Measurements from ENCODE around the gene LAMP5.

Gene LAMP5, protein sequence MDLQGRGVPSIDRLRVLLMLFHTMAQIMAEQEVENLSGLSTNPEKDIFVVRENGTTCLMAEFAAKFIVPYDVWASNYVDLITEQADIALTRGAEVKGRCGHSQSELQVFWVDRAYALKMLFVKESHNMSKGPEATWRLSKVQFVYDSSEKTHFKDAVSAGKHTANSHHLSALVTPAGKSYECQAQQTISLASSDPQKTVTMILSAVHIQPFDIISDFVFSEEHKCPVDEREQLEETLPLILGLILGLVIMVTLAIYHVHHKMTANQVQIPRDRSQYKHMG

DNA sequence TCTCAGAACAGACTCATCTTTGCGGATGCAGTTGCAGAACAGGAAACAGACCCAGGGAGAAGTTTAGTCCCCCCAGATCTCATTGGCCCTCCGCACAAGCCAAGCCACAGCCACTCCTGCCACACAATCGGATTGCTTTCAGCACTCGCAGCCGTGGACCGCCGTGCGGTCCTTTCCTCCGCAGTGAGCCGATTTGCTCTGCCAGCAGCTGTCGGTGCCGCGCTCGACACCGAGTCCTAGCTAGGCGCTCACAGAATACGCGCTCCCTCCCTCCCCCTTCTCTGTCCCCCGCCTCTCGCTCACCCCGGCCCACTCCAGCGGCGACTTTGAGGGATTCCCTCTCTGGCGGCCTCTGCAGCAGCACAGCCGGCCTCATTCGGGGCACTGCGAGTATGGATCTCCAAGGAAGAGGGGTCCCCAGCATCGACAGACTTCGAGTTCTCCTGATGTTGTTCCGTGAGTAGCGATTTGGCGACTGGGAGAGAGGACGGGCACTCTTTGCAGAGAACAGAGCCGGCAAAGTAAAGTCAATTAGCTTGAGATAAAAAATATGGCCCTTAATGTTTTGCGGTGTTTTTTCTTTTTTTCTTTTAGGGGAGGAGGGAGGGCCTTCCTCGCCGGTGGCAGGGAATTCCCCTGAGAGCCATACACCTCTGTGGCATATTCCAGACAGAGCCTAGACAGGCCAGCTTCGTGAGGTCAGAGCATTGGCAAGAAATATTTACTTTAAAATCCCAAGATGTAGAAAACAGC lies at the start of gene LAMP5:
LAMP5 (plus strand) TSS at position 130 of the 753 bp plus-strand sequence; CDS start at position 393, 263 bp downstream.
- in situ Hi-C loops (cut with HindIII; ENCODE audit: low pct_unique_long_range_greater_than_20kb, low sequenced_read_pairs), result no loop called here
- peak; percentile 48 to 51 for DNase-seq (ENCODE audit: low read depth in 1 of 2, low spot score in 1 of 2)
- no peak for TF ChIP-seq JUND (IDR thresholded peaks at IDR 0.05; ENCODE audit: low read depth)

DNA sequence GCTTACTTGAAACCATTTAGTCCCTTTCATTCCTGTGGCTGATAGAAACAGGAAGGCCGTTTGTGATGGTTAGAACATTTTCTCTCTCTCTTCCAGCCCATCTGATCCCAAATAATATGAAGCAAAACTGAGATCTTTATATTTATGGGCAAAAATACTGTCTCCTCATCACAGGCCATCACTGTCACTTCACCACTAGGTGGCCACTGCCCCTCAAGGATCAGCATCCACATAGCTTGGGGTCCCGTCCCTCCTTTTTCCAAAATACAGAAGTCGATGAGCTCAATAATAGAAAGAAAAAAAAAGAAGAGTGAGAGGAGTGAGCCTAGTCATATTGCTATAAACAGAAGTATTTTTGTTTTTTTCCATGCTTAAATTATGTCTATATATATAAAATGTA lies 46.4 kb upstream of the LAMP5 start:
- no peak for TF ChIP-seq JUND (IDR thresholded peaks at IDR 0.05; ENCODE audit: low read depth)
- in situ Hi-C loops (cut with HindIII; ENCODE audit: low pct_unique_long_range_greater_than_20kb, low sequenced_read_pairs), result no loop called here

DNA sequence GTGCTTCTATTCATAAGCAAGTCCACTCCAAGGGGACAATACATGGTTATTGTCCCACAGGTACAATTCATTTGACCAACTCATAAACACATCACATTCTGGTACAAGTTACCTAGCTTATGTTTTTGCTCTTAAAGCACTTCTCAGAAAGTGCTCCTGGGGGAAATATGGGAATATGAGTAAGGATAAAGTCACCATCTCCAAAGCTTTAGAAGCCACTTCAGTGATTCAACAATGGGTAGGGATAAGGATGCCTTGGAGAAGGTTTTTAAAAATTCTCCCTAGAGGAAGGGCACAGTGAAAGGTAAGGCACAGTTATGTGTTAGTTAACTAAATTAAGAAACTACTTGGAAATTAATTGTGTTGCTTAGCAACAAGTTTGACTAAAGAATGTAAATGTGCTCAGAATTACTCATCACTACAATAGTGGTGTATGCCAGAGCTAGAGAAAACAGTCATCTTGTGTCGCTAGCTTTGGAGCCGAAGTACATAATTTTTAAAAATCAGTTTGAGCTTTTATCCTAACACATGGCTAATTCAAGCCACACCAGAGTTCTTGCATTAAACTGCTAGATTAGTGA lies 39.5 kb upstream of the LAMP5 start:
- no peak for DNase-seq (ENCODE audit: low read depth in 1 of 2, low spot score in 1 of 2)
- in situ Hi-C loops (cut with HindIII; ENCODE audit: low pct_unique_long_range_greater_than_20kb, low sequenced_read_pairs), result no loop called here
- TF ChIP-seq JUND (IDR thresholded peaks at IDR 0.05; ENCODE audit: low read depth), result no peak

More for the DNA sequence above, 46.4 kb upstream of the LAMP5 start:
- DNase-seq (ENCODE audit: low read depth in 1 of 2, low spot score in 1 of 2), result no peak

DNA sequence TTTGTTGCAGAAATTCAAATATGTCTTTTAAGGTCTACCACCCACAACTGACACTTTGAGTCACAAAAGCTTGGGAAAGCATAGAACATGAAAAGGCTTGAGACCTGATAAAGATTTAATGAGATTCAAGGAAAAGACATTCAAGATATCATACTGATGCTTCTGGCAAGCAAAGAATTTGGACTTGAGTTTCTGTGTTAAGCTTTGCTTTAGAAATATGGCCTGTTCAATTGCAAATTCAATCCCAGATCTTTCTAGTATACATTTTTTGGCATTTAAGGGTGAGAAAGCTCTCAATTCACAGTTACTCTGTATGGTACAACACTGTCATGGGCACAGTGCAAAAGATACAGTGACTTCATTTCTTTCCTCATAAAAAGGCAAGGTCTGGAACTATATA lies 38.9 kb upstream of the LAMP5 start:
- in situ Hi-C loops (cut with HindIII; ENCODE audit: low pct_unique_long_range_greater_than_20kb, low sequenced_read_pairs), result no loop called here
- TF ChIP-seq JUND (IDR thresholded peaks at IDR 0.05; ENCODE audit: low read depth), result no peak
- DNase-seq (ENCODE audit: low read depth in 1 of 2, low spot score in 1 of 2), result no peak

DNA sequence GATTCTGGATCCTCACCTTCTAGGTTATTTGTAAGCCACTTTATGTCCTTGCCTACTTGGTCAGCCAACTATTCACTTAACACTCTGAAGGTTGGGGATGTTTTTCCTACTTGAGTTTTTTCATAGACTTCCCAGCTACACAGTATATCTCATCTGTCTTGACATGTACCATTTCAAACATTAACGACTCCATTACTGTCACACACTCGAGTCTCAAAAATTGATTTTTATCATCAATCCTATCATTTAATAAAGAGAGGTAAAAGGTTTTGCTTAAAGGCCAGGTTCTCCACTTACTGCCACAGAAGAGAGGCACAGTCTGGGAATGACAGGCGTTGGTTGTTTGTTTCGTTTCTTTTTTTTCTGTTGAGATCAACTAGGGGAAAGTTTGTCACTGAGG lies 38.2 kb upstream of the LAMP5 start:
- no peak for TF ChIP-seq JUND (IDR thresholded peaks at IDR 0.05; ENCODE audit: low read depth)
- no peak for DNase-seq (ENCODE audit: low read depth in 1 of 2, low spot score in 1 of 2)
- in situ Hi-C loops (cut with HindIII; ENCODE audit: low pct_unique_long_range_greater_than_20kb, low sequenced_read_pairs), result no loop called here

DNA sequence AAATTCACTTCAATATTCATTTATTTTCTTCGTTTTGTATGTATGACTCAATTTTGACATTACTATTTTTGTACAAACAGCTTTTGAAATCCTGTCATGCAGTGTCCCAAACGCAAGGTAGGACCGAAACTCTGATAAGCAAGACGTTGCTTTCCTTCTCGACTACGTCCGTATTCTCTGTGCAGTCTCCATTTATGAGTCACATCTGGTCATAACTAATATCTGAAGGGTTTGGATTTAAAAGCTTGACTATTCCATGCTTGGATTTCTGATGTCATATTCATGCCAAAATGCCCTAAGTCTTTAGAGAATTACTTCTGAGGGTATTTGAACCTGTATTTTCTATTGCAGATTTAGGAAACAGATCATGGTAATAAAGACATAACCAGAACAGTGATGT lies 37.8 kb upstream of the LAMP5 start:
- DNase-seq (ENCODE audit: low read depth in 1 of 2, low spot score in 1 of 2), result no peak
- in situ Hi-C loops (cut with HindIII; ENCODE audit: low pct_unique_long_range_greater_than_20kb, low sequenced_read_pairs), result no loop called here
- no peak for TF ChIP-seq JUND (IDR thresholded peaks at IDR 0.05; ENCODE audit: low read depth)

DNA sequence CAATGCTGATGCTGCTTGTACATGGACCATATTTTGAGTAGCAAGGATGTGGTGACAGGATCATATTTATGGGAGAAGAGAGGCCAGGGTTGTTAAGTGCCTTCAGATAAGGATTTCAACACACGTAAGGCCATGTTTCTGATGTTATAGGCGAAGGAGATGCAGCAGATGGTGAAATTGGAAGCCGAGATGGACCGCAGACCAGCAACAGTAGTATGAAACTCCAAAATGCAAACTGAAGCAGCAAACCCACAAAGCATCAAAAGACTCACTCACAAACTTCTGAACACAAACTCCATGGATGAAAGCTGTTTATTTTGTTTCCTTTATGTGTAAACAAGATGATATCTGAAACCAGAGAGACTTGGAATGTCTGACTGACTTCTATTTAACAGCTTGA lies 35.6 kb upstream of the LAMP5 start:
- TF ChIP-seq JUND (IDR thresholded peaks at IDR 0.05; ENCODE audit: low read depth), result no peak
- DNase-seq (ENCODE audit: low read depth in 1 of 2, low spot score in 1 of 2), result peak in 1 of 2 experiments; percentile 37
- in situ Hi-C loops (cut with HindIII; ENCODE audit: low pct_unique_long_range_greater_than_20kb, low sequenced_read_pairs), result no loop called here

DNA sequence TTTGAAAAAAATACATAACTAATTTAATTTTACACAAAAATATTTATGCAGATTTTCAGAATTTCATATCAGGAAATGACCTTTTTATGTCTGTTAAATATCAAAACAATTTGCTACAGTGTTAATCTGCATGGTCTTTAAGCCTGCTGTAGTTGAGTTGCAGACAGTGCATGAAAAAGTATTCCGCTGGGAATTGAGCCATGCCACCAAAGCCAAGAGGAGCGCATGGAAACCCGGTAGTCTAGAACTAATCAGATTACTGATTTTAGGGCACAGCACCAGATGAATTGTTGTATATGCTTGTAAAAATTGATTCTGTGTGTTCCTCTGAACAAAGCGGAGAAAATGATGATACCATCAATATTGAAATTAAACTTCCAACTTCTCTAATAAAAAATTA lies 34.3 kb upstream of the LAMP5 start:
- TF ChIP-seq JUND (IDR thresholded peaks at IDR 0.05; ENCODE audit: low read depth), result no peak
- DNase-seq (ENCODE audit: low read depth in 1 of 2, low spot score in 1 of 2), result no peak
- in situ Hi-C loops (cut with HindIII; ENCODE audit: low pct_unique_long_range_greater_than_20kb, low sequenced_read_pairs), result no loop called here

DNA sequence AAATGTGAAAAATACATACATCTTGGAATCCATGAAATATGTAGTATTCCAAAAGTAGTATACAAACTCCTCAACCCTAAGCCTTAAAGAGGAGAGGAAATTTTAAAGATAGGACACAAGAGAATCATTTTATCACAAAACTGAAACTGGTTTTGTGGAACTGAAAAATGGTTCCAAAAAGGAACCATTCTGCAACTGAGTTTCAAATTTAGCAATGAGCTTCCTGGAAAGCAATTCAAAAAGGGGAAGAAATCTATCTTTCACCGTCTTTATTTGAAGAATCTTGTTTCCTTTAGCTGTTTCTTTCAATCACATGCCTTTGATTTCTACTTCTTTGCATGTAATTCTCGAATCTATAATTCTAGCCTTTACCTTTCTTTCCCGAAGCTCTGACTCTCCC lies 32.2 kb upstream of the LAMP5 start:
- TF ChIP-seq JUND (IDR thresholded peaks at IDR 0.05; ENCODE audit: low read depth), result no peak
- DNase-seq (ENCODE audit: low read depth in 1 of 2, low spot score in 1 of 2), result no peak
- in situ Hi-C loops (cut with HindIII; ENCODE audit: low pct_unique_long_range_greater_than_20kb, low sequenced_read_pairs), result no loop called here

DNA sequence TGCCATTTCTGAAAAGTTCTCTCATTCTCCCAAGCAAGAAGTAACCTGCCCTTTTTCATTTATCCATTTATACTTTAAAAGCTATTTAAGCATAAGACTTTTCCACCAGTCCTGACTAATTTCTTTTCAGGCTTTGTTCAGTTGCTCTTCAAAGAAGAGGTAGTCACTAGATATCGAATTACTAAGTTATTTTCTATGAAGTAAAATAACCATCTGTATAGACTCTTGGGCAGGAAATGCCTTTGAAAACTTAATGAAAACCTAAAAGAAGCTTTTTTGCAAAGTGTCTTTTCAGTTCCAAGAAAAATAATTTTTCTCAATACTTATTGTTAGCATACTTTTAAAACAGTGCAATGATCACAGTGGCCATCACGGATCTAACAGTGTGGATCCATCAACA lies 31.3 kb upstream of the LAMP5 start:
- in situ Hi-C loops (cut with HindIII; ENCODE audit: low pct_unique_long_range_greater_than_20kb, low sequenced_read_pairs), result no loop called here
- no peak for TF ChIP-seq JUND (IDR thresholded peaks at IDR 0.05; ENCODE audit: low read depth)
- DNase-seq (ENCODE audit: low read depth in 1 of 2, low spot score in 1 of 2), result no peak

DNA sequence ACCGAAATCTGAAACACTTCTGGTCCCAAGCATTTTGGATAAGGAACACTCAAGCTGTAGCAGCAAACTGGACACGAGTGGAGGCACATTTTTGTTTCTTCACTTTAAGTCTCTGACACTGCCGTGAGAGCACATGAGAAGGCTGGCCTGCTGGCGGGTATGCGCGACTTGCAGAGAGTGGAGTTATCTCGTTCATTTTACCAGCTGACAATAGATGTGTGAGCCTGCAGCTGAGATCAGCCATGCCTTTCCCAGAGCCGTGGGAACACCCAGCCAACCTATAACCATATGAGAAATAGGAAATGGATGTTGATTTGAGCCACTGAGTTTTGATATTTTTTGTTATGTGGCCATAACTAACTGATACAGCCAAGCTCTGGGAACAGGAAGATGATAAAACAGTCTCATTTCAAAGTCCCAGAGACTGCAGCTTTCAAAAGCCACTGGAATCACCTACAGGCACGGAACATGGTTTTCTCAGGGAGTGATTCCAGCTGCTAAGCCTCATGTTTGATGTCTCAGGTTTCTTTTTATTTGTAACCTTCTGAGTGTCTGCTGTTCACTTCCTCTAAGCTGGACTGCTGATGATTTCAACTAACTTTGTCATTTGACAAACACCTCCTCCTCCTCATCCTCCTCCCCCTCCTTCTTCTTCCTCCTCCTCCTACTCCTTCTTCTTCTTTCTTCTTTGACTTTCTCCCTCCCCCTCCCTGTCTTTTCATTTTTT lies 28.6 kb upstream of the LAMP5 start:
- TF ChIP-seq JUND (IDR thresholded peaks at IDR 0.05; ENCODE audit: low read depth), result no peak
- in situ Hi-C loops (cut with HindIII; ENCODE audit: low pct_unique_long_range_greater_than_20kb, low sequenced_read_pairs), result no loop called here
- no peak for DNase-seq (ENCODE audit: low read depth in 1 of 2, low spot score in 1 of 2)

DNA sequence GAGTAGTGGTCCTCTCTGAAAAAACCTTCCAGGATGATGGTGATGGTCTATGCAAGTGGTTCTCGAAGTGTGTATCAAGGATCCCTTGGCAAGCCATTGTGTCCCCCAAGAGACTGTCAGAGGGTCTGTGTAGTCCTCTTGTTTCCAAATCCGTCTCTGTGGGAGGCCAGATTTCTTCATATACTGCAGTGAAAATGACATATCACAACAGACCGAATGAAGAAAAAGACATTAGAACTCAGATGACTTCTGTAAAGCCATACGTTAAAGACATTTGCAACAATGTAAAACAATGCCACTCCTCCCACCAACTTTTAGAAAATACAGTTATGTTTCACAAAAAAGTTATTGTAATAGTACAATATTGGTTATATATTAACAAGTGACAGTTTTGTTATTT lies 27.2 kb upstream of the LAMP5 start:
- no peak for DNase-seq (ENCODE audit: low read depth in 1 of 2, low spot score in 1 of 2)
- no peak for TF ChIP-seq JUND (IDR thresholded peaks at IDR 0.05; ENCODE audit: low read depth)
- in situ Hi-C loops (cut with HindIII; ENCODE audit: low pct_unique_long_range_greater_than_20kb, low sequenced_read_pairs), result no loop called here

DNA sequence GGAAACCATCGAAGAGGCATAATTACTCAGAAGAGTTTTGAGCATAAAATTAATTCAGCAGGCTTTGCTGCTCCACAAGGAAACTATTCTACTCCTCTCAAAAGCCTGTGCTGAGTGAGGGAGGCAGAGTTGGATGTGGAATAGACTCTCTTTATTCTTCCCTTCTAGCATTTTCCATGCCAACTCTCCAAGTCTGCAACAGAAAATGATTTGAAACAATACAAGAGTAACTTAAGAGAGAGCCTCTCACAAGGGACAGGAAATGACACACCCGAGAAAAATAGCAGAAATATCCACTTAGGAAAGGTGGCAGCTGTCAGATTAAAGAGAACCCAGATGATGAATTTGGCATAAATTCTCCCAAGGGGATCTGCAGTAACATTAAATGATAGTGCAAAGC lies 26.3 kb upstream of the LAMP5 start:
- TF ChIP-seq JUND (IDR thresholded peaks at IDR 0.05; ENCODE audit: low read depth), result no peak
- in situ Hi-C loops (cut with HindIII; ENCODE audit: low pct_unique_long_range_greater_than_20kb, low sequenced_read_pairs), result no loop called here
- DNase-seq (ENCODE audit: low read depth in 1 of 2, low spot score in 1 of 2), result no peak
